ENCODE measurements around the gene CHMP4A.

GRCh38 chr14:24255438-24255837, 42.1 kb upstream of the CHMP4A start:
- TF ChIP-seq, protein P1, sequence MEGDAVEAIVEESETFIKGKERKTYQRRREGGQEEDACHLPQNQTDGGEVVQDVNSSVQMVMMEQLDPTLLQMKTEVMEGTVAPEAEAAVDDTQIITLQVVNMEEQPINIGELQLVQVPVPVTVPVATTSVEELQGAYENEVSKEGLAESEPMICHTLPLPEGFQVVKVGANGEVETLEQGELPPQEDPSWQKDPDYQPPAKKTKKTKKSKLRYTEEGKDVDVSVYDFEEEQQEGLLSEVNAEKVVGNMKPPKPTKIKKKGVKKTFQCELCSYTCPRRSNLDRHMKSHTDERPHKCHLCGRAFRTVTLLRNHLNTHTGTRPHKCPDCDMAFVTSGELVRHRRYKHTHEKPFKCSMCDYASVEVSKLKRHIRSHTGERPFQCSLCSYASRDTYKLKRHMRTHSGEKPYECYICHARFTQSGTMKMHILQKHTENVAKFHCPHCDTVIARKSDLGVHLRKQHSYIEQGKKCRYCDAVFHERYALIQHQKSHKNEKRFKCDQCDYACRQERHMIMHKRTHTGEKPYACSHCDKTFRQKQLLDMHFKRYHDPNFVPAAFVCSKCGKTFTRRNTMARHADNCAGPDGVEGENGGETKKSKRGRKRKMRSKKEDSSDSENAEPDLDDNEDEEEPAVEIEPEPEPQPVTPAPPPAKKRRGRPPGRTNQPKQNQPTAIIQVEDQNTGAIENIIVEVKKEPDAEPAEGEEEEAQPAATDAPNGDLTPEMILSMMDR (IDR thresholded peaks at IDR 0.05; ENCODE audit: poor library complexity, severe bottlenecking), result no peak
- TF ChIP-seq EZH2 (IDR thresholded peaks at IDR 0.05; ENCODE audit: borderline replicate concordance, insufficient read depth, low read length, poor library complexity, severe bottlenecking) (no peak), SMC3 (conservative IDR thresholded peaks at IDR 0.05; ENCODE audit: poor library complexity) (no peak), EP300 (conservative IDR thresholded peaks at IDR 0.05; ENCODE audit: poor library complexity, severe bottlenecking) (no peak), TAF1 (IDR thresholded peaks at IDR 0.05; ENCODE audit: low read depth) (no peak), RAD21 (conservative IDR thresholded peaks at IDR 0.05) (no peak), POLR2AphosphoS5 (IDR thresholded peaks at IDR 0.05) (no peak)
- TF ChIP-seq, protein P2, sequence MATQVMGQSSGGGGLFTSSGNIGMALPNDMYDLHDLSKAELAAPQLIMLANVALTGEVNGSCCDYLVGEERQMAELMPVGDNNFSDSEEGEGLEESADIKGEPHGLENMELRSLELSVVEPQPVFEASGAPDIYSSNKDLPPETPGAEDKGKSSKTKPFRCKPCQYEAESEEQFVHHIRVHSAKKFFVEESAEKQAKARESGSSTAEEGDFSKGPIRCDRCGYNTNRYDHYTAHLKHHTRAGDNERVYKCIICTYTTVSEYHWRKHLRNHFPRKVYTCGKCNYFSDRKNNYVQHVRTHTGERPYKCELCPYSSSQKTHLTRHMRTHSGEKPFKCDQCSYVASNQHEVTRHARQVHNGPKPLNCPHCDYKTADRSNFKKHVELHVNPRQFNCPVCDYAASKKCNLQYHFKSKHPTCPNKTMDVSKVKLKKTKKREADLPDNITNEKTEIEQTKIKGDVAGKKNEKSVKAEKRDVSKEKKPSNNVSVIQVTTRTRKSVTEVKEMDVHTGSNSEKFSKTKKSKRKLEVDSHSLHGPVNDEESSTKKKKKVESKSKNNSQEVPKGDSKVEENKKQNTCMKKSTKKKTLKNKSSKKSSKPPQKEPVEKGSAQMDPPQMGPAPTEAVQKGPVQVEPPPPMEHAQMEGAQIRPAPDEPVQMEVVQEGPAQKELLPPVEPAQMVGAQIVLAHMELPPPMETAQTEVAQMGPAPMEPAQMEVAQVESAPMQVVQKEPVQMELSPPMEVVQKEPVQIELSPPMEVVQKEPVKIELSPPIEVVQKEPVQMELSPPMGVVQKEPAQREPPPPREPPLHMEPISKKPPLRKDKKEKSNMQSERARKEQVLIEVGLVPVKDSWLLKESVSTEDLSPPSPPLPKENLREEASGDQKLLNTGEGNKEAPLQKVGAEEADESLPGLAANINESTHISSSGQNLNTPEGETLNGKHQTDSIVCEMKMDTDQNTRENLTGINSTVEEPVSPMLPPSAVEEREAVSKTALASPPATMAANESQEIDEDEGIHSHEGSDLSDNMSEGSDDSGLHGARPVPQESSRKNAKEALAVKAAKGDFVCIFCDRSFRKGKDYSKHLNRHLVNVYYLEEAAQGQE (IDR thresholded peaks at IDR 0.05; ENCODE audit: borderline replicate concordance), result no peak

Measured in neural cell (in vitro differentiated cells).